H9 (cell line): ENCODE results near the gene SLC37A4. TPM values are rescaled to one million over a fixed set of nuclear protein-coding genes. Genes with fewer than 3 reads are reported as not detected.

Source experiments
- DNase-seq: peaks from one replicate; pipeline ENCODE4 v3.0.0-alpha.2; 2017
- H2AFZ ChIP-seq: one replicate; pipeline ENCODE4 v1.6.1; 2013; ENCODE audit warnings: mild to moderate bottlenecking, low read length, control low read depth, moderate library complexity
- H2AK5ac ChIP-seq: 2 replicates; pipeline ENCODE4 v1.6.1; 2013; ENCODE audit warnings: low read length, control low read depth, mixed read lengths; ENCODE audit not compliant: insufficient read length
- H2BK120ac ChIP-seq: one replicate; pipeline ENCODE4 v1.6.1; 2013; ENCODE audit warnings: low read depth, mild to moderate bottlenecking, low read length, control low read depth, inconsistent platforms; ENCODE audit not compliant: poor library complexity, severe bottlenecking
- H2BK12ac ChIP-seq: 2 replicates; pipeline ENCODE4 v1.6.1; 2013; ENCODE audit warnings: low read length, control low read depth, mixed read lengths, low read depth; ENCODE audit not compliant: insufficient read length
- H2BK15ac ChIP-seq: 2 replicates; pipeline ENCODE4 v1.6.1; 2013; ENCODE audit warnings: low read depth, low read length, control low read depth
- H2BK20ac ChIP-seq: one replicate; pipeline ENCODE4 v1.6.1; 2013; ENCODE audit warnings: low read depth, mild to moderate bottlenecking, low read length, control low read depth, inconsistent platforms; ENCODE audit not compliant: poor library complexity, severe bottlenecking
- H2BK5ac ChIP-seq: 2 replicates; pipeline ENCODE4 v1.6.1; 2013; ENCODE audit warnings: low read length, control low read depth, mixed read lengths; ENCODE audit not compliant: insufficient read length
- H3K14ac ChIP-seq: 2 replicates; pipeline ENCODE4 v1.6.1; 2013; ENCODE audit warnings: low read length, control low read depth; ENCODE audit not compliant: insufficient read depth
- H3K18ac ChIP-seq: 2 replicates; pipeline ENCODE4 v1.6.1; 2013; ENCODE audit warnings: low read depth, mild to moderate bottlenecking, mixed read lengths, low read length, control low read depth; ENCODE audit not compliant: insufficient read length
- H3K23ac ChIP-seq: 2 replicates; pipeline ENCODE4 v1.6.1; 2013; ENCODE audit warnings: low read length, control low read depth, mixed read lengths, low read depth; ENCODE audit not compliant: insufficient read length
- H3K23me2 ChIP-seq: 2 replicates; pipeline ENCODE4 v1.6.1; 2013; ENCODE audit warnings: low read depth, mild to moderate bottlenecking, mixed read lengths, low read length, control low read depth; ENCODE audit not compliant: insufficient read length, poor library complexity, severe bottlenecking
- H3K27ac ChIP-seq: 2 replicates; pipeline ENCODE4 v1.5.1; 2013; ENCODE audit warnings: low read length, control low read depth, mixed read lengths, low read depth; ENCODE audit not compliant: insufficient read length
- H3K27me3 ChIP-seq: 2 replicates; pipeline ENCODE4 v1.6.1; 2013; ENCODE audit warnings: low read length, control low read depth, inconsistent platforms; ENCODE audit not compliant: insufficient read depth
- H3K4ac ChIP-seq: 2 replicates; pipeline ENCODE4 v1.6.1; 2013; ENCODE audit warnings: low read depth, mild to moderate bottlenecking, control low read depth, inconsistent platforms, low read length, moderate library complexity
- H3K4me1 ChIP-seq: 2 replicates; pipeline ENCODE4 v1.6.1; 2013; ENCODE audit warnings: low read length, control low read depth, inconsistent platforms; ENCODE audit not compliant: insufficient read depth
- H3K4me2 ChIP-seq: 2 replicates; pipeline ENCODE4 v1.6.1; 2013; ENCODE audit warnings: low read length, control low read depth, mixed read lengths; ENCODE audit not compliant: insufficient read length, insufficient read depth
- H3K56ac ChIP-seq: 2 replicates; pipeline ENCODE4 v1.6.1; 2013; ENCODE audit warnings: low read depth, mild to moderate bottlenecking, mixed read lengths, low read length, control low read depth; ENCODE audit not compliant: insufficient read length
- H3K79me1 ChIP-seq: 2 replicates; pipeline ENCODE4 v1.6.1; 2013; ENCODE audit warnings: low read depth, mild to moderate bottlenecking, moderate library complexity, low read length, control low read depth, inconsistent platforms; ENCODE audit not compliant: insufficient read depth, poor library complexity, severe bottlenecking
- H3K79me2 ChIP-seq: 2 replicates; pipeline ENCODE4 v1.6.1; 2013; ENCODE audit warnings: low read length, control low read depth, inconsistent platforms; ENCODE audit not compliant: insufficient read depth
- H3K9ac ChIP-seq: 2 replicates; pipeline ENCODE4 v1.6.1; 2013; ENCODE audit warnings: low read length, control low read depth, mixed read lengths; ENCODE audit not compliant: insufficient read length; ENCODE audit errors: extremely low read depth
- H3K9me3 ChIP-seq: one replicate; pipeline ENCODE4 v1.6.1; 2013; ENCODE audit warnings: low read depth, low read length, inconsistent platforms; ENCODE audit not compliant: control insufficient read depth
- H3T11ph ChIP-seq: one replicate; pipeline ENCODE4 v1.6.1; 2013; ENCODE audit warnings: mild to moderate bottlenecking, low read length, control low read depth, inconsistent platforms
- H4K20me1 ChIP-seq: one replicate; pipeline ENCODE4 v1.6.1; 2013; ENCODE audit not compliant: control insufficient read depth, insufficient read length, insufficient read depth
- H4K5ac ChIP-seq: 2 replicates; pipeline ENCODE4 v1.6.1; 2013; ENCODE audit warnings: low read depth, mild to moderate bottlenecking, mixed read lengths, low read length, control low read depth; ENCODE audit not compliant: insufficient read length
- H4K8ac ChIP-seq: replicated peaks from 2 replicates; pipeline ENCODE4 v1.6.1; 2013; ENCODE audit warnings: low read length, control low read depth, mixed read lengths, low read depth; ENCODE audit not compliant: insufficient read length
- H4K91ac ChIP-seq: 2 replicates; pipeline ENCODE4 v1.6.1; 2013; ENCODE audit warnings: low read depth, mild to moderate bottlenecking, moderate library complexity, mixed read lengths, low read length, control low read depth; ENCODE audit not compliant: insufficient read length
- H3K27ac Mint-ChIP-seq, 3 experiments: 2 replicates in 2 of 3; 3 replicates in 1 of 3; pipeline ENCODE4 v1.8.0; 2020 to 2021; ENCODE audit warnings: mixed read lengths in 3 of 3, mild to moderate bottlenecking in 1 of 3, moderate library complexity in 1 of 3
- H3K27me3 Mint-ChIP-seq: 2 replicates; pipeline ENCODE4 v1.8.0; 2021; ENCODE audit warnings: low read depth, mild to moderate bottlenecking, moderate library complexity, mixed read lengths
- H3K36me3 Mint-ChIP-seq, 3 experiments: 2 replicates in 2 of 3; 3 replicates in 1 of 3; pipeline ENCODE4 v1.8.0; 2020 to 2021; ENCODE audit warnings: low read depth in 3 of 3, mixed read lengths in 3 of 3; ENCODE audit not compliant: insufficient read depth in 1 of 3
- H3K4me1 Mint-ChIP-seq, 2 experiments: 2 replicates each; pipeline ENCODE4 v1.8.0; 2020; ENCODE audit warnings: mixed read lengths in 2 of 2
- H3K4me3 Mint-ChIP-seq, 2 experiments: 2 replicates in 1 of 2; 3 replicates in 1 of 2; pipeline ENCODE4 v1.8.0; 2020 to 2021; ENCODE audit warnings: mild to moderate bottlenecking in 2 of 2, mixed read lengths in 2 of 2, moderate library complexity in 1 of 2
- H3K9me3 Mint-ChIP-seq, 2 experiments: 2 replicates in 1 of 2; 3 replicates in 1 of 2; pipeline ENCODE4 v1.8.0; 2020; ENCODE audit warnings: mild to moderate bottlenecking in 2 of 2, mixed read lengths in 2 of 2, moderate library complexity in 1 of 2
- WGBS: extraction: QIAGEN DNeasy Blood & Tissue Kit; methylation state at CpG from one replicate; pipeline ENCODE4 v1.1.7; 2013; ENCODE audit warnings: missing lambda C conversion rate, low lambda C conversion rate, mixed read lengths; ENCODE audit not compliant: insufficient read length; ENCODE audit errors: extremely low coverage; 5-methylcytosine and 5-hydroxymethylcytosine counted together
- total RNA-seq: library from RNA; stranded (reverse); gene quantifications from 2 replicates; pipeline ENCODE4 v1.2.1, GENCODE V29; 2021
- TF ChIP-seq, protein P1 (sequence below): fragments of 200-600 bp; sonication (generic); conservative IDR thresholded peaks from 3 replicates; pipeline ENCODE4 v1.8.0; 2021; ENCODE audit warnings: antibody characterized with exemption, mild to moderate bottlenecking

SLC37A4 gene
- total RNA-seq, 1 experiment from 2014 or later: 41.0 TPM

DNA sequence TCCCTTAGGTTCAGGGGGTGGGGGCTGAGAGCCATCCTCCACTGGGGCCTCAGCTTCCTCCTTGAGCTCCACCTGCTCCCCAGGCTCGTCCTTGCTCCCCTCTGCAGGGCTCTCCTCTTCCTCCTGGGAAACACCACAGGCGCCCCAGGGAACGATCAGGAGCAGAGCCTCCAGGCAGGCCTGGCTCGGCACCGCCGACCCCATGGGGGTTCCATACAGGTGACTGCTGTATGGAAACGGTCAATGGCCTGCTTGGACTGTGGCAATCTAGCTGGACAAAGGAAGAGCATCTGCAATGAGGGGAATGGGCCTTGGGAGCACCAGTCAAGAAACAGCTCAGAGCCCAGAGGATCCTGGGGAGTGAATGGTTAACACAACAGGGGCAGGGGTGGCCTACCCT, 18.4 kb upstream of the SLC37A4 start:
- DNase-seq: no peak
- peaks cover 2 to 13% of the 10 kb centered on the region in 2 experiments; a peak in 3 of 4 replicates for H3K4me1 Mint-ChIP-seq
- H4K8ac ChIP-seq: no peak overlapping the region
- no peaks in the 10 kb centered on the region for H3K9me3 Mint-ChIP-seq
- H3K56ac ChIP-seq: no peak overlapping the region
- no peaks in the 10 kb centered on the region for H3K4me1 ChIP-seq
- no peak overlapping the region for H3K14ac ChIP-seq
- peaks cover 76 to 98% (median 87%) of the 10 kb centered on the region in 3 experiments for H3K36me3 Mint-ChIP-seq
- H3K27me3 ChIP-seq: no peaks in the 10 kb centered on the region
- H3K27me3 Mint-ChIP-seq: no peaks in the 10 kb centered on the region
- no peak overlapping the region; a peak in 1 of 7 replicates for H3K27ac Mint-ChIP-seq
- H3K4ac ChIP-seq: no peak overlapping the region
- no peak overlapping the region for H2AFZ ChIP-seq
- H2AK5ac ChIP-seq: no peak overlapping the region
- no peak overlapping the region for H4K5ac ChIP-seq
- H2BK120ac ChIP-seq: no peak overlapping the region
- H3K27ac ChIP-seq: no peak overlapping the region
- H2BK15ac ChIP-seq: no peak overlapping the region
- no peaks in the 10 kb centered on the region for H3K79me2 ChIP-seq
- no peaks in the 10 kb centered on the region for H3K23me2 ChIP-seq
- no peak overlapping the region for H2BK20ac ChIP-seq
- H4K20me1 ChIP-seq: no peaks in the 10 kb centered on the region
- no peak overlapping the region for H3K23ac ChIP-seq
- no CpG with 5 or more reads among the region's 7 CpGs for WGBS
- TF ChIP-seq, protein P1, sequence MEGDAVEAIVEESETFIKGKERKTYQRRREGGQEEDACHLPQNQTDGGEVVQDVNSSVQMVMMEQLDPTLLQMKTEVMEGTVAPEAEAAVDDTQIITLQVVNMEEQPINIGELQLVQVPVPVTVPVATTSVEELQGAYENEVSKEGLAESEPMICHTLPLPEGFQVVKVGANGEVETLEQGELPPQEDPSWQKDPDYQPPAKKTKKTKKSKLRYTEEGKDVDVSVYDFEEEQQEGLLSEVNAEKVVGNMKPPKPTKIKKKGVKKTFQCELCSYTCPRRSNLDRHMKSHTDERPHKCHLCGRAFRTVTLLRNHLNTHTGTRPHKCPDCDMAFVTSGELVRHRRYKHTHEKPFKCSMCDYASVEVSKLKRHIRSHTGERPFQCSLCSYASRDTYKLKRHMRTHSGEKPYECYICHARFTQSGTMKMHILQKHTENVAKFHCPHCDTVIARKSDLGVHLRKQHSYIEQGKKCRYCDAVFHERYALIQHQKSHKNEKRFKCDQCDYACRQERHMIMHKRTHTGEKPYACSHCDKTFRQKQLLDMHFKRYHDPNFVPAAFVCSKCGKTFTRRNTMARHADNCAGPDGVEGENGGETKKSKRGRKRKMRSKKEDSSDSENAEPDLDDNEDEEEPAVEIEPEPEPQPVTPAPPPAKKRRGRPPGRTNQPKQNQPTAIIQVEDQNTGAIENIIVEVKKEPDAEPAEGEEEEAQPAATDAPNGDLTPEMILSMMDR: no peak
- no peak overlapping the region for H2BK5ac ChIP-seq
- H3T11ph ChIP-seq: no peak overlapping the region
- H3K4me2 ChIP-seq: no peak overlapping the region
- no peak overlapping the region for H3K18ac ChIP-seq
- H3K79me1 ChIP-seq: no peaks in the 10 kb centered on the region
- H4K91ac ChIP-seq: no peak overlapping the region
- no peak overlapping the region for H3K4me3 Mint-ChIP-seq
- H3K9me3 ChIP-seq: no peaks in the 10 kb centered on the region
- H3K9ac ChIP-seq: no peak overlapping the region
- no peak overlapping the region for H2BK12ac ChIP-seq
